Measurements from ENCODE around the gene RFT1.

DNA sequence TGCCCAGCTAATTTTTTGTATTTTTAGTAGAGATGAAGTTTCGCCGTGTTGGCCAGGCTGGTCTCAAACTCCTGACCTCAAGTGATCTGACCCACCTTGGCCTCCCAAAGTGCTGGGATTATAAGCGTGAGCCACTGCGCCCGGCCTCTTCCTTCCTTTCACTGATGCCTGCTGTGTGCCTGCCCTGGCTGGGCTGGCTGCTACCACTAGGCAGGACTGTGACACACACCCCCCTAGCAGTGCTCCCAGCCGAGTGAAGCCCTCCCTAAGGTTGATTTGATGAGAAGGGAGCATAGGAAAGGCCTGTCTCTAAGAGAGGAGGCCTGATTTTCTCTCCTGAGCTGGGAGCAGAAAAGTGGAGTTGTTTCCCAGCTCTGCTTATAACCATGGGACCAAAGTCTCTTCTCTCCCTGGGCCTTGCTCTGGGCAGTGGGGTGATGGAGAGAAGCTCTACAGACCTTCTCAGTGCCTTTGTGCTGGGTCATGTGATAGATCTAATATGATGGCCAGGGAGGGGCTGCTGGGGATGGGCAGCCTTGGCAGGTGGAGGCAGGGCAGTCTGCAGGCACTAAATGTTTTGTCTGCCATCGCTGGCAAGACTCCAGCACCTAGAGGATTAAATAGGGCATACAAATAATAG, 64.3 kb downstream of the RFT1 start:
- no peak for TF ChIP-seq HES4 (CRISPR knock-in tag; IDR thresholded peaks at IDR 0.05; ENCODE audit: borderline replicate concordance)
- TF ChIP-seq XRCC5 (optimal IDR thresholded peaks at IDR 0.05; ENCODE audit: low read length): no peak
- no peak for TF ChIP-seq POLR2A (IDR thresholded peaks at IDR 0.05; ENCODE audit: insufficient read depth in 1 of 2, low read depth in 2 of 2, low read length in 2 of 2)
- no peak for TF ChIP-seq NR1H2 (CRISPR knock-in tag; IDR thresholded peaks at IDR 0.05; ENCODE audit: borderline replicate concordance, low read depth)
- no peak for TF ChIP-seq TCF7 (IDR thresholded peaks at IDR 0.05; ENCODE audit: low read depth)
- no peak for TF ChIP-seq NAIF1 (CRISPR knock-in tag; IDR thresholded peaks at IDR 0.05; ENCODE audit: borderline replicate concordance)
- no peak for TF ChIP-seq ATF1 (CRISPR knock-in tag; IDR thresholded peaks at IDR 0.05)
- TF ChIP-seq ZBTB8A (CRISPR knock-in tag; IDR thresholded peaks at IDR 0.05; ENCODE audit: borderline replicate concordance, low read depth): no peak
